ENCODE measurements around the gene TRAF3IP1. TPM values are rescaled to one million over a fixed set of nuclear protein-coding genes. Genes with fewer than 3 reads are reported as not detected.

TRAF3IP1 gene
- polyA plus RNA-seq, 3 donors: 1.2 to 1.5 (median 1.5) TPM

DNA sequence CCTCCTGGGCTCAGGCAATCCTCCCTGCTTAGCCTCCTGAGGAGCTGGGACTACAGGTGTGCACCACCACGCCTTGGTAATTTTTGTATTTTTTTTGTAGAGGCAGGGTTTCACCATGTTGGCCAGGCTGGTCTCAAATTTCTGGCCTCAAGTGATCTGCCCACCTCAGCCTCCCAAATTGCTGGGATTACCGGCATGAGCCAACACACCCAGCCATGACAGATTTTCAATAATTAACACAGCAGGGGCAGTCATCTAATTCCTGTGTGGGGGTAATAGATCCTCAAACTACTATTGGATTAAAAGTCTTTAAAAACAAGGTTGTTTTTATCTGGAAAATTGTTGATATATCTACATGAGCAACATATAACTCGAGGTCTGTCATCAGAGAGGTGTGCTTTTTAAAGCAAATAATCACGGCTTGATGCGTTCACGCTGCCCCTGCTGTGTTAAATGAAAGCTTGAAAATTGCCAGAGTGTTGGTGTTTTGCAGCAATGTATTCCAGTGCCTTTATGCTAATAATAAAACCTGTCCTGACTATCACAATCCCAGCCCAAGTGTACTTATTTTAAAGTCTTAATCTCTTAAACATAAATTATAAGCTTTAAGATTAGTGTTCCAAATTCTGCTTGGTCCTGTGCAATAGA, 70.8 kb downstream of the TRAF3IP1 start:
- H3K4me2 ChIP-seq (replicated peaks; ENCODE audit: extremely low read depth, low read length, poor library complexity, severe bottlenecking): no peak overlapping the region
- H3K9ac ChIP-seq (ENCODE audit: insufficient read depth, low read length, poor library complexity, severe bottlenecking): no peak overlapping the region
- DNase-seq: no peak
- H3K27ac ChIP-seq (ENCODE audit: low read depth in 1 of 2, low read length in 2 of 2): no peak overlapping the region
- H3K4me3 ChIP-seq (replicated peaks in 1 of 3; ENCODE audit: low read depth in 2 of 3, low read length in 3 of 3): no peak overlapping the region
- H3K9me3 ChIP-seq (replicated peaks in 1 of 2; ENCODE audit: control insufficient read depth in 1 of 2, insufficient read depth in 1 of 2, low read length in 2 of 2): no peaks in the 10 kb centered on the region
- no peaks in the 10 kb centered on the region for H3K27me3 ChIP-seq (ENCODE audit: control insufficient read depth in 2 of 2, insufficient read depth in 2 of 2, low read length in 2 of 2)
- Mint-ChIP-seq H3K27ac (no peak overlapping the region), H3K27me3 (ENCODE audit: low read depth in 3 of 3) (peaks cover 0 to 2% (median 0%) of the 10 kb centered on the region in 3 donors), H3K36me3 (peaks cover 0 to 1% of the 10 kb centered on the region in 2 donors), H3K4me1 (peaks cover 46% of the 10 kb centered on the region), H3K4me3 (no peak overlapping the region), H3K9me3 (peaks cover 0 to 2% (median 0%) of the 10 kb centered on the region in 7 donors)
- WGBS (ENCODE audit: insufficient coverage): no CpG with 5 or more reads among the region's 6 CpGs
- no peaks in the 10 kb centered on the region for H3K36me3 ChIP-seq (replicated peaks in 1 of 2; ENCODE audit: control insufficient read depth in 1 of 2, insufficient read depth in 2 of 2, low read length in 2 of 2)
- H3K4me1 ChIP-seq (ENCODE audit: control insufficient read depth in 1 of 2, insufficient read depth in 2 of 2, low read length in 2 of 2): peaks cover 45 to 52% of the 10 kb centered on the region in 2 donors
- H3K79me2 ChIP-seq (ENCODE audit: insufficient read depth, low read length): no peaks in the 10 kb centered on the region
- intact Hi-C loops (cut with micrococcal nuclease): no loop called here
- H4K20me1 ChIP-seq (ENCODE audit: insufficient read depth, low read length): no peaks in the 10 kb centered on the region
- no peak overlapping the region for H2AFZ ChIP-seq (ENCODE audit: insufficient read depth, low read depth, low read length, poor library complexity, severe bottlenecking)
- no peak for TF ChIP-seq CTCF (IDR thresholded peaks at IDR 0.05)

DNA sequence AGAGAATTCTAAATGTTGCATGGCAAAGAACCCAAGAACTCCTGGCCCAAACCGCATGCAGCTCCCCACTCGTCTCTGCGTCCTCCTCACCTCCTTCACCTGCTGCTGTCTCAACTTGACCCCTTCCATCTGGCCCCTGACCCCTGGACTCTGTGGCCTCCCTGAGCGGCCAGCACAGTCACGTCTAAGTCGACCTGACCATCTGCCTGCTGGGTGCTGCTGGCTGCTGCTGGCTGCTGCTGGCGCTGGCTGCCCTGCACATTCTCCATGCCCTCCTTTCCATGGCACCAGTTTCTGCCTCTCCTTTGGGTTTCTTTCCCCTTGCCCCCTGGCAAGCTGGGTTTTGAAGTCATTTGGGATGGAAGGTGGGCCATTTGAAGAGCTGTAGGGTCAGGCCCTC, 76.3 kb downstream of the TRAF3IP1 start:
- no peak overlapping the region for H3K4me2 ChIP-seq (replicated peaks; ENCODE audit: extremely low read depth, low read length, poor library complexity, severe bottlenecking)
- WGBS (ENCODE audit: insufficient coverage): 99% methylated on average over 7 of the region's 7 CpGs
- H2AFZ ChIP-seq (ENCODE audit: insufficient read depth, low read depth, low read length, poor library complexity, severe bottlenecking): no peak overlapping the region
- no peak overlapping the region for H3K27ac ChIP-seq (ENCODE audit: low read depth in 1 of 2, low read length in 2 of 2)
- Mint-ChIP-seq H3K9me3 (peaks cover 0 to 4% (median 0%) of the 10 kb centered on the region in 7 donors), H3K4me1 (peaks cover 7% of the 10 kb centered on the region), H3K27ac (peak overlapping the region in 1 of 7 donors; percentile 21), H3K27me3 (ENCODE audit: low read depth in 3 of 3) (peaks cover 0 to 6% (median 0%) of the 10 kb centered on the region in 3 donors), H3K4me3 (no peak overlapping the region), H3K36me3 (peaks cover 4 to 6% of the 10 kb centered on the region in 2 donors)
- H3K36me3 ChIP-seq (replicated peaks in 1 of 2; ENCODE audit: control insufficient read depth in 1 of 2, insufficient read depth in 2 of 2, low read length in 2 of 2): no peaks in the 10 kb centered on the region
- H3K4me1 ChIP-seq (ENCODE audit: control insufficient read depth in 1 of 2, insufficient read depth in 2 of 2, low read length in 2 of 2): peaks cover 4 to 8% of the 10 kb centered on the region in 2 donors
- TF ChIP-seq CTCF (IDR thresholded peaks at IDR 0.05): no peak
- no peak overlapping the region for H3K9ac ChIP-seq (ENCODE audit: insufficient read depth, low read length, poor library complexity, severe bottlenecking)
- no peak for DNase-seq
- no peaks in the 10 kb centered on the region for H3K9me3 ChIP-seq (replicated peaks in 1 of 2; ENCODE audit: control insufficient read depth in 1 of 2, insufficient read depth in 1 of 2, low read length in 2 of 2)
- no peak overlapping the region for H3K4me3 ChIP-seq (replicated peaks in 1 of 3; ENCODE audit: low read depth in 2 of 3, low read length in 3 of 3)
- H3K27me3 ChIP-seq (ENCODE audit: control insufficient read depth in 2 of 2, insufficient read depth in 2 of 2, low read length in 2 of 2): no peaks in the 10 kb centered on the region
- no peaks in the 10 kb centered on the region for H3K79me2 ChIP-seq (ENCODE audit: insufficient read depth, low read length)
- intact Hi-C loops (cut with micrococcal nuclease): no loop called here
- no peaks in the 10 kb centered on the region for H4K20me1 ChIP-seq (ENCODE audit: insufficient read depth, low read length)

All from CD14-positive monocyte (primary cell).